ENCODE results near the gene HIVEP3.

HIVEP3 gene

GRCh38 chr1:41622859-41623732 lies 295.6 kb downstream of the HIVEP3 start:
- no peak for DNase-seq

GRCh38 chr1:41622402-41622801 lies 296.3 kb downstream of the HIVEP3 start:
- no peak for DNase-seq

- DNase-seq: no peak
These were observed 296.9 kb downstream of the HIVEP3 start for GRCh38 chr1:41621791-41622190.

- DNase-seq: no peak
These were observed 297.5 kb downstream of the HIVEP3 start for GRCh38 chr1:41621256-41621655.

GRCh38 chr1:41620365-41621169 lies 298.2 kb downstream of the HIVEP3 start:
- DNase-seq: no peak

GRCh38 chr1:41619511-41620364 lies 299.0 kb downstream of the HIVEP3 start:
- no peak for DNase-seq

- DNase-seq: no peak
These were observed 299.9 kb downstream of the HIVEP3 start for GRCh38 chr1:41618871-41619270.

GRCh38 chr1:41618066-41618825 lies 300.5 kb downstream of the HIVEP3 start:
- peak; percentile 35 to 49 for DNase-seq

GRCh38 chr1:41617336-41617735 lies 301.4 kb downstream of the HIVEP3 start:
- no peak for DNase-seq

- DNase-seq: no peak
These were observed 302.2 kb downstream of the HIVEP3 start for GRCh38 chr1:41616563-41616962.

- DNase-seq: no peak
These were observed 302.7 kb downstream of the HIVEP3 start for GRCh38 chr1:41615981-41616380.

- no peak for DNase-seq
These were observed 303.4 kb downstream of the HIVEP3 start for GRCh38 chr1:41615316-41615715.

- no peak for DNase-seq
These were observed 303.9 kb downstream of the HIVEP3 start for GRCh38 chr1:41614818-41615217.

- DNase-seq: no peak
These were observed 304.8 kb downstream of the HIVEP3 start for GRCh38 chr1:41613689-41614574.

GRCh38 chr1:41612953-41613352 lies 305.8 kb downstream of the HIVEP3 start:
- no peak for DNase-seq

- DNase-seq: no peak
These were observed 306.7 kb downstream of the HIVEP3 start for GRCh38 chr1:41611932-41612450.

GRCh38 chr1:41611068-41611931 lies 307.4 kb downstream of the HIVEP3 start:
- DNase-seq: no peak

GRCh38 chr1:41610361-41610760 lies 308.4 kb downstream of the HIVEP3 start:
- no peak for DNase-seq

GRCh38 chr1:41609166-41609883 lies 309.4 kb downstream of the HIVEP3 start:
- no peak for DNase-seq
